ENCODE measurements around the gene SLC48A1.

Gene SLC48A1

GRCh38 chr12:47823422-47824086 lies 50.5 kb downstream of the SLC48A1 start:
- Histone ChIP-seq H3K79me2 (ENCODE audit: insufficient read depth, low read length) (peaks cover 8% of the 10 kb centered on the region), H3K4me3 (ENCODE audit: low read depth, low read length, poor library complexity, severe bottlenecking) (no peak overlapping the region), H3K9ac (ENCODE audit: low read length) (peak overlapping the region; percentile 29; the same call in 1 of the 2 replicates), H3K27me3 (ENCODE audit: insufficient read depth, low read length) (no peaks in the 10 kb centered on the region), H3K9me2 (ENCODE audit: low read depth, low read length) (no peaks in the 10 kb centered on the region), H3F3A (ENCODE audit: insufficient read depth, low read length) (no peaks in the 10 kb centered on the region), H3K27ac (ENCODE audit: low read depth, low read length, poor library complexity, severe bottlenecking) (peak overlapping the region; percentile 83), H3K4me1 (ENCODE audit: insufficient read depth, low read length, severe bottlenecking) (peaks cover 79% of the 10 kb centered on the region), H3K36me3 (ENCODE audit: insufficient read depth, low read length) (no peaks in the 10 kb centered on the region; the same call in 1 of the 2 replicates), H2AFZ (ENCODE audit: low read length) (no peak overlapping the region), H3K9me3 (ENCODE audit: low read length) (no peaks in the 10 kb centered on the region), H3K4me2 (ENCODE audit: low read length) (no peak overlapping the region), H4K20me1 (ENCODE audit: insufficient read depth, low read length) (no peaks in the 10 kb centered on the region)
- TF ChIP-seq CTCF (IDR thresholded peaks at IDR 0.05; ENCODE audit: low read length) (no peak), EZH2 (IDR thresholded peaks at IDR 0.05; ENCODE audit: borderline replicate concordance, low read length) (no peak)

- H4K20me1 ChIP-seq (ENCODE audit: insufficient read depth, low read length): no peaks in the 10 kb centered on the region
- no peak for TF ChIP-seq EZH2 (IDR thresholded peaks at IDR 0.05; ENCODE audit: borderline replicate concordance, low read length)
- no peak for TF ChIP-seq CTCF (IDR thresholded peaks at IDR 0.05; ENCODE audit: low read length)
- H3K9me2 ChIP-seq (ENCODE audit: low read depth, low read length): no peaks in the 10 kb centered on the region
- H3K79me2 ChIP-seq (ENCODE audit: insufficient read depth, low read length): peaks cover 1% of the 10 kb centered on the region; the same call in 1 of the 2 replicates
- no peak overlapping the region for H3K4me3 ChIP-seq (ENCODE audit: low read depth, low read length, poor library complexity, severe bottlenecking)
- H3K4me2 ChIP-seq (ENCODE audit: low read length): peak overlapping the region; percentile 2; the same call in 1 of the 2 replicates
- H3K9me3 ChIP-seq (ENCODE audit: low read length): no peaks in the 10 kb centered on the region
- no peaks in the 10 kb centered on the region for H3F3A ChIP-seq (ENCODE audit: insufficient read depth, low read length)
- no peak overlapping the region for H2AFZ ChIP-seq (ENCODE audit: low read length)
- no peaks in the 10 kb centered on the region for H3K27me3 ChIP-seq (ENCODE audit: insufficient read depth, low read length)
- H3K36me3 ChIP-seq (ENCODE audit: insufficient read depth, low read length): no peaks in the 10 kb centered on the region
- peak overlapping the region; percentile 10; the same call in 1 of the 2 replicates for H3K9ac ChIP-seq (ENCODE audit: low read length)
- peak overlapping the region; percentile 83 for H3K27ac ChIP-seq (ENCODE audit: low read depth, low read length, poor library complexity, severe bottlenecking)
- peaks cover 82% of the 10 kb centered on the region for H3K4me1 ChIP-seq (ENCODE audit: insufficient read depth, low read length, severe bottlenecking)
Measured at GRCh38 chr12:47824198-47824597, 51.2 kb downstream of the SLC48A1 start.

GRCh38 chr12:47824635-47825034 lies 51.6 kb downstream of the SLC48A1 start:
- Histone ChIP-seq H4K20me1 (ENCODE audit: insufficient read depth, low read length) (no peaks in the 10 kb centered on the region), H3K27me3 (ENCODE audit: insufficient read depth, low read length) (no peaks in the 10 kb centered on the region), H3K9ac (ENCODE audit: low read length) (peak overlapping the region; percentile 10; the same call in 1 of the 2 replicates), H3K79me2 (ENCODE audit: insufficient read depth, low read length) (no peaks in the 10 kb centered on the region), H3K9me2 (ENCODE audit: low read depth, low read length) (no peaks in the 10 kb centered on the region), H3K27ac (ENCODE audit: low read depth, low read length, poor library complexity, severe bottlenecking) (peak overlapping the region; percentile 83), H3K4me1 (ENCODE audit: insufficient read depth, low read length, severe bottlenecking) (peaks cover 86% of the 10 kb centered on the region), H3K4me3 (ENCODE audit: low read depth, low read length, poor library complexity, severe bottlenecking) (no peak overlapping the region), H3K4me2 (ENCODE audit: low read length) (peak overlapping the region; percentile 2; the same call in 1 of the 2 replicates), H3K9me3 (ENCODE audit: low read length) (no peaks in the 10 kb centered on the region), H3F3A (ENCODE audit: insufficient read depth, low read length) (no peaks in the 10 kb centered on the region), H2AFZ (ENCODE audit: low read length) (no peak overlapping the region), H3K36me3 (ENCODE audit: insufficient read depth, low read length) (no peaks in the 10 kb centered on the region)
- no peak for TF ChIP-seq EZH2 (IDR thresholded peaks at IDR 0.05; ENCODE audit: borderline replicate concordance, low read length)
- TF ChIP-seq CTCF (IDR thresholded peaks at IDR 0.05; ENCODE audit: low read length): no peak

Measured in OCI-LY1 (cell line).